DOHH2 (cell line): ENCODE data around the gene TACC2.

Source experiments
- EZH2phosphoT487 ChIP-seq: fragments of 200-600 bp; sonication (generic); IDR thresholded peaks from 2 replicates; pipeline ENCODE4 v1.6.1; 2017; ENCODE audit warnings: borderline replicate concordance, mild to moderate bottlenecking, antibody characterized with exemption, low read length, moderate library complexity, mixed read lengths
- TF ChIP-seq, protein P1 (sequence below): fragments of 200-600 bp; sonication (generic); IDR thresholded peaks from one replicate; pipeline ENCODE4 v1.5.1; 2014; ENCODE audit warnings: antibody characterized with exemption, mild to moderate bottlenecking, low read depth, low read length; ENCODE audit not compliant: poor library complexity, severe bottlenecking

DNA sequence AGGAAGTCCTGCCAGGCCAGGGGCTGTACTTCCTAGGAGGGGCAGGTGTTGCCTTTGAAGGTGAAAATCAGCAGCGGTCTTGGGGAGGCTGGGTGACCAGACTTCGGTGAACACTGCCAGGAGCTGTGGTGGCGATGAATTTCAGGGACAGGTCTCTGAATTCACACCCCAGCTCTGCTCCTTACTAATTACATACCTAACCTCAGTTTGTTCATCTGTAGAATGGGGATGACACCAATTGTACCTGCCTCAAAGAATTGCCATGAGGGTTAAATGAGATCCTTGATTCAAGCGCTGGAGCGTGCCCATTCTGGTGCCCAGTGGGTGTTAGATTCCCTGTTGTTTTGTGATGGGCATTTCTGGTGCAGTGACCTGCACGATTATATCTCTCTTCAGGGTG lies 102.8 kb downstream of the TACC2 start:
- TF ChIP-seq, protein P1, sequence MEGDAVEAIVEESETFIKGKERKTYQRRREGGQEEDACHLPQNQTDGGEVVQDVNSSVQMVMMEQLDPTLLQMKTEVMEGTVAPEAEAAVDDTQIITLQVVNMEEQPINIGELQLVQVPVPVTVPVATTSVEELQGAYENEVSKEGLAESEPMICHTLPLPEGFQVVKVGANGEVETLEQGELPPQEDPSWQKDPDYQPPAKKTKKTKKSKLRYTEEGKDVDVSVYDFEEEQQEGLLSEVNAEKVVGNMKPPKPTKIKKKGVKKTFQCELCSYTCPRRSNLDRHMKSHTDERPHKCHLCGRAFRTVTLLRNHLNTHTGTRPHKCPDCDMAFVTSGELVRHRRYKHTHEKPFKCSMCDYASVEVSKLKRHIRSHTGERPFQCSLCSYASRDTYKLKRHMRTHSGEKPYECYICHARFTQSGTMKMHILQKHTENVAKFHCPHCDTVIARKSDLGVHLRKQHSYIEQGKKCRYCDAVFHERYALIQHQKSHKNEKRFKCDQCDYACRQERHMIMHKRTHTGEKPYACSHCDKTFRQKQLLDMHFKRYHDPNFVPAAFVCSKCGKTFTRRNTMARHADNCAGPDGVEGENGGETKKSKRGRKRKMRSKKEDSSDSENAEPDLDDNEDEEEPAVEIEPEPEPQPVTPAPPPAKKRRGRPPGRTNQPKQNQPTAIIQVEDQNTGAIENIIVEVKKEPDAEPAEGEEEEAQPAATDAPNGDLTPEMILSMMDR = no peak
- TF ChIP-seq EZH2phosphoT487 = no peak
